Measurements from ENCODE around the gene TMUB2. TPM values are rescaled to one million over a fixed set of nuclear protein-coding genes. Genes with fewer than 3 reads are reported as not detected.
"Not testable (repeated sequence)": the region's sequence is repeated elsewhere in the genome, so short reads cannot be mapped to it uniquely, and the experiment has no call there.

TMUB2 gene
- total RNA-seq (10 to 100 TPM; 52.2 to 53.1 TPM), total RNA-seq (58.9 to 62.5 reads per million in 2 donors)

DNA sequence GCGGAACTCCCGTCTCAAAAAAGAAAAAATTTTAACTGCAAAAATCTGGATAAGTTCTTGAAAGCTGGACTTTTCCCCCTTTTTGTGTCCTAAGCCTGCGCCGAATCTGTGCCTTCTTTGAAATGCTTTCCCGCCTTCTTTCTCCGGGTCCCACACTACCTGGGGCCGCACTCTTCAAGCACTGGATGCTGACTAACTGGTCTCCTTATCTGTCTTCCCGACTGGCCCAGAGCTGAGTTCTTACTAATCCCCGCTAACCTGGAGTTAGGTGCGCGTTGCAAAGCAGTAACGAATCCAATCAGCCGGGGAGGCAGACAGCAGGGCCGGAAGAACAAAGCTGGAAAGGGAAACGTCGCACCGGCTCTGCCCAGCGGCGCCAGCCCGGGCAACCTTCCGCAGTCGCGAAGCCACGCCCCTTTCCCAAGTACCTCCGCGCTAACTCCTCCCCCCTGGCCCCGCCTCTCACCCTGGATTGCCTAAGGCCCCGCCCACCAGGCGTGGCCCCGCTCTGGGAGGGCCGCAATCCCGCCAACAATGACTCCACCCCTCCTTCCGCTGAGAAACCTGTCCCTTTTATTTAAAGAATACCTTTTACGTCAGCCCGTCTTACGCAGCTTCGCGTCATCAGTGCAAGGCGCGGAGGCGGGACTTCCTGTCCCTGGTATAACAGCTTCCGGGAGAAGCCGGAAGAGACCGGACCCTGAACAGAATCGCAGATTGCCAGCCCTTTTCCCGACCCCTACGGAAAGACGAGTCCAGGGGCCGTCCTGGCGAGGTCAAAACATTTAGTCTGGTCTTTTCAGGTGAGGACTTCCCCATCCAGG lies at the start of gene TMUB2:
TMUB2 (plus strand) TSS at position 666 of the 824 bp plus-strand sequence. CDS start 737 bp downstream, outside the sequence.
- Mint-ChIP-seq H3K36me3 (ENCODE audit: low read depth) (peaks cover 7% of the 10 kb centered on the region), H3K4me1 (peaks cover 33% of the 10 kb centered on the region), H3K27ac (peak within 1 kb of the TSS; percentile 98)

DNA sequence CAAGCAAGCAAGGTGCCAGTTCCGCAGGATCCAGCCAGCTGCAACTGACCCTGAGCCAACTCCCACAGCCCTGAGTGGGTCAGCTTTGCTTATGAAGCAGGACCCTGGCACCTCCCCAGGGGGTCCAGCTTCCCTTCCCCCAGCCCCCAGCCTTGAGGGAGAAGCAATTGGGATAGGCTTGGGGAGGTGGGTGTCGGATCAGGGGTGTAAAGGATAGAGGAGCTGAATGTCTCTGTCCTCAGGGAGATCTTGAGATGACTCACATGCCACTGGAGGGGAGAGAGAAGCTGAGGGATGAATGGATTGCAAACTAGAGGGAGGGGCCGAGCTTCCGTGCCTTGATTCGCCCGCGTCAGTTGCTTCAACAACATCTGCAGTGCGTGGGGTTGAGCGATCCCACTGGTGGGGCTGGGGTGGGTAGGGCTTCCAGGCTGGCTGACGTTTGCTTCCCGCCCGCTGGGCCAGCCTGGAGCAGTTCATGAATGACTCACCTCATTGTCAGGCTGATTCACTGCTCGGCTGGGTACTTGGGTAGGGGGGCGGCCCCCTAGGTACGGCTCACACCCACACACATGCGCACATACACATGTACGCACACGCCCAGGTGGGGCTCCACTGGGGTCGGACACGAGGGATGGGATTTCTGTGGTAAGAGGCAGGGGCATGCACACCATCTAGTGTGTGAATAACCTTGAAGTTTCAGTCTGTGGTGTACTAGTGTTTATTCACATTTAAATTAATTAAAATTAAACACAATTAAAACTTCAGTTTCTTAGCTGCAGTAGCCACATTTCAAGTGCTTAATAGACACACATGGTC lies 48.7 kb upstream of the TMUB2 start:
- H3K4me3 Mint-ChIP-seq = no peak overlapping the region
- peak; percentile 31 for ATAC-seq
- no peak overlapping the region for H3K27ac Mint-ChIP-seq
- no peaks in the 10 kb centered on the region for H3K9me3 ChIP-seq (ENCODE audit: control insufficient read depth, low read length, poor library complexity, severe bottlenecking)
- peak in 1 of 3 donors; percentile 44 for DNase-seq
- H3K27me3 Mint-ChIP-seq = peaks cover 11% of the 10 kb centered on the region
- peaks cover 8% of the 10 kb centered on the region for H3K4me1 Mint-ChIP-seq
- H3K36me3 Mint-ChIP-seq (ENCODE audit: low read depth) = no peaks in the 10 kb centered on the region

More for the DNA sequence above, at the start of gene TMUB2:
- no peaks in the 10 kb centered on the region for H3K9me3 ChIP-seq (ENCODE audit: control insufficient read depth, low read length, poor library complexity, severe bottlenecking)
- ATAC-seq (peak; percentile 93), DNase-seq (peak; percentile 99 to 100 (median 100))
- Mint-ChIP-seq H3K4me3 (peak within 1 kb of the TSS; percentile 99), H3K27me3 (no peaks in the 10 kb centered on the region)

DNA sequence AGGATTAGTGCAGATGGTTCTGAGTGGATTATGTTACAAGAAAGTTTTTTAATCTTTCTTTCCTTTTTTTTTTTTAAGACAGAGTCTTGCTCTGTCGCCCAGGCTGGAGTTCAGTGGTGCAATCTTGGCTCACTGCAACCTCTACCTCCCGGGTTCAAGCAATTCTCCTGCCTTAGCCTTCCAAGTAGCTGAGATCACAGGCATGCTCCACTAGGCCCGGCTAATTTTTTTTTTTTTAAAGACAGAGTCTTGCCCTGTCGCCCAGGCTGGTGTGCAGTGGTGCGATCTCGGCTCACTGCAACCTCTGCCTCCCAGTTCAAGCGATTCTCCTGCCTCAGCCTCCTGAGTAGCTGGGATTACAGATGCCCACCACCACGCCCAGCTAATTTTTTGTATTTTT lies 42.9 kb upstream of the TMUB2 start:
- not testable (repeated sequence) for H3K4me3 Mint-ChIP-seq; H3K27me3 Mint-ChIP-seq; H3K9me3 ChIP-seq (ENCODE audit: control insufficient read depth, low read length, poor library complexity, severe bottlenecking); H3K4me1 Mint-ChIP-seq; ATAC-seq; H3K36me3 Mint-ChIP-seq (ENCODE audit: low read depth); H3K27ac Mint-ChIP-seq; DNase-seq

- H3K9me3 ChIP-seq (ENCODE audit: control insufficient read depth, low read length, poor library complexity, severe bottlenecking) = no peaks in the 10 kb centered on the region
- H3K27ac Mint-ChIP-seq = no peak overlapping the region
- peaks cover 8% of the 10 kb centered on the region for H3K4me1 Mint-ChIP-seq
- ATAC-seq = no peak
- peaks cover 2% of the 10 kb centered on the region for H3K36me3 Mint-ChIP-seq (ENCODE audit: low read depth)
- DNase-seq = no peak
- no peak overlapping the region for H3K4me3 Mint-ChIP-seq
- H3K27me3 Mint-ChIP-seq = no peaks in the 10 kb centered on the region
These were observed 41.6 kb upstream of the TMUB2 start for GRCh38 chr17:44144966-44145739.

DNA sequence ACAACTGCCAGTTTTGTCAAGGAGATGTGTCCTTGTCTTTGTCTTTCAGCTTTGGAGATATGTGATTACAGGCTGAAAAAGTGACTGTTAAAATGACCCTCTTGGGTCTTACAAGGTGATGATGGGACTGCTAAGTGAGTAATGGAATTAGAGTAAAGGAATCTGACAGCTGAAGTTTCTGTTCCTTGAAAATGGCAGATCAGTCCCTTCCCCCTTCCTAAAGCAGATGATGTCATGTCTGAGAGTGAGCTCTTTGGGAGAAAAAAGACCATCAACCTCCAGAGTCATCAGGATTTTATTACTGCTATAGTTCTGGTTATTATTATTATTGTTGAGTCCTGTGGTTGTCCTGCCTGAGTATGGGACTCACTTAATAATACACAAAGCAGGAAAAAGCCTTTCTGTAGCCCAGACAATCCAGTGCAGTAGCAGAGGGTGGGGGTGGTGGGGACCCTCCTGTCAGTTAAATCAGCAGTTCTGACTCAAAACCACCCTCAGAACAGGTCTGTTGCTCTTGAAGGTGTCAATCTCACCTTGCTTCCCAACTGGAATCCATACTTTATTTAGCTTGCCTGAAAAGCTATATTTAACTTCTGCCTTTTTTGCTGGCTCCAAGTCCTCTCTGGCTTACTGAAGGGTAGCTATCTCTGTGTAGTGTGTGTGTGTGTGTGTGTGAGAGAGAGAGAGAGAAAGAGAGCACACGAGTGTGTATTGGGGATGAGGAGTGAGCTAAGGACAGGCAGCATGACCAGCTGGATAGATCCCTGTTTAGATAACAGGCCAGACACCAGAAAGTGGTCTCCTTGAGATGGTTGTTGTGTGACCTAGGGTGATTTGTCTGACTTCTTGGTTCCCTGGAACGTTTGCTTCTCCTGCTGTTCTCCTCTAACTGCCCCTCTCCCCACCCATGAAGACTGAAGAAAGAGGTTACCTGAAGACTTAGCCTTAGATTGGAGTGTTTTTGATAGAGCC lies 40.1 kb upstream of the TMUB2 start:
- Mint-ChIP-seq H3K4me1 (peaks cover 8% of the 10 kb centered on the region), H3K36me3 (ENCODE audit: low read depth) (peaks cover 2% of the 10 kb centered on the region), H3K27ac (no peak overlapping the region), H3K4me3 (no peak overlapping the region), H3K27me3 (no peaks in the 10 kb centered on the region)
- no peak for DNase-seq
- H3K9me3 ChIP-seq (ENCODE audit: control insufficient read depth, low read length, poor library complexity, severe bottlenecking) = no peaks in the 10 kb centered on the region
- ATAC-seq = no peak

- no peaks in the 10 kb centered on the region for H3K9me3 ChIP-seq (ENCODE audit: control insufficient read depth, low read length, poor library complexity, severe bottlenecking)
- H3K27me3 Mint-ChIP-seq = no peaks in the 10 kb centered on the region
- no peak for DNase-seq
- ATAC-seq = no peak
- no peak overlapping the region for H3K4me3 Mint-ChIP-seq
- no peak overlapping the region for H3K27ac Mint-ChIP-seq
- H3K4me1 Mint-ChIP-seq = peaks cover 3% of the 10 kb centered on the region
- peaks cover 2% of the 10 kb centered on the region for H3K36me3 Mint-ChIP-seq (ENCODE audit: low read depth)
These were observed 39.0 kb upstream of the TMUB2 start for GRCh38 chr17:44147812-44148211.

GRCh38 chr17:44149066-44149465 lies 37.7 kb upstream of the TMUB2 start:
- ATAC-seq; H3K27ac Mint-ChIP-seq; H3K9me3 ChIP-seq (ENCODE audit: control insufficient read depth, low read length, poor library complexity, severe bottlenecking); H3K4me3 Mint-ChIP-seq; DNase-seq; H3K4me1 Mint-ChIP-seq; H3K36me3 Mint-ChIP-seq (ENCODE audit: low read depth); H3K27me3 Mint-ChIP-seq: not testable (repeated sequence)

DNA sequence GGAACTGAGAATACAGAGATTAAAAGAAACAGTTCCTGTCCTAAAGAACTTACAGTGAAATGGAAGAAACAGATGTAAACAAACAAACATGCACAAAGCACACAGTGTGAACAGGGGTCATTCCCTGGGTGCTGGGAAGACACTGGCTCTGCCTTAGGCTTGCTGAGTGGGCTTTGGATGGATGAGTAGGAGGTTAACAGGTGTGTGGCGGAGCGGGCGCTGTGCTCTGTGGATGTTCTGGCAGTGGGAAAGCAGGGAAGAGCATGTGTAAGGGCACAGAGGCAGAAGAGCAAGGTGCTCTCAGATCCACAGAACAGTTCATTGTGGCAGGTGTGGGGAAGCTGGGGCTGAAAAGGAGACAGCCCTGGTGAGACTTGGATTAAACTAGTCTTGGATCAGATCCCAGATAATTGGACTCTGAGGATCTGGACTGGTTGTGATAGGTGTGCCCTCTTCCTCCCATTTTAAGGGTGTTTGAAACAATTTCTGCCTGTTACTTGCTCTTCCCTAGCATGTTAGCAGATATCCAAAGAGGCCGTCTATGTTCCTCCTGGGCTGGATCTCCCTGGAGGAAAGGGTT lies 36.9 kb upstream of the TMUB2 start:
- Mint-ChIP-seq H3K36me3 (ENCODE audit: low read depth) (peaks cover 2% of the 10 kb centered on the region), H3K4me3 (no peak overlapping the region), H3K4me1 (peaks cover 3% of the 10 kb centered on the region), H3K27me3 (no peaks in the 10 kb centered on the region), H3K27ac (no peak overlapping the region)
- no peak for DNase-seq
- no peaks in the 10 kb centered on the region for H3K9me3 ChIP-seq (ENCODE audit: control insufficient read depth, low read length, poor library complexity, severe bottlenecking)
- ATAC-seq = no peak

DNA sequence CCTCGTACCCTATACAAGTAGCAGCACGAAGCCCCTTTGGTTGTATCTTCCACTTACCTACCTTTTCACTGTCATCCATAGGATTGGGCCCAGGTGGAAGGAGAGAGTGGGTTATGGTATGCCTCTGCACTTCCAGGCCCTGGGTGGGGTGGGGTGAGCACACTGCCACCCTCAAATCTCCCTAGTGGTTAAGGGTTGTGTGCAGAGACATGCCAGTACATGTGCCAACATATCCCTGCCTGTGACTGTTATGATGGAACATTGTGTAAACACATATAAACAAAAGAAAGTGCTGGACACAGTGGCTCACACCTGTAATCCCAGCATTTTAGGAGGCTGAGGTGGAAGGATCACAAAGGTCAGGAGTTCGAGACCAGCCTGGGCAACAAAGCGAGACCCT lies 33.9 kb upstream of the TMUB2 start:
- no peaks in the 10 kb centered on the region for H3K9me3 ChIP-seq (ENCODE audit: control insufficient read depth, low read length, poor library complexity, severe bottlenecking)
- Mint-ChIP-seq H3K4me1 (no peaks in the 10 kb centered on the region), H3K27ac (peak overlapping the region; percentile 24), H3K4me3 (no peak overlapping the region), H3K36me3 (ENCODE audit: low read depth) (peaks cover 2% of the 10 kb centered on the region), H3K27me3 (no peaks in the 10 kb centered on the region)
- no peak for ATAC-seq
- DNase-seq = no peak

DNA sequence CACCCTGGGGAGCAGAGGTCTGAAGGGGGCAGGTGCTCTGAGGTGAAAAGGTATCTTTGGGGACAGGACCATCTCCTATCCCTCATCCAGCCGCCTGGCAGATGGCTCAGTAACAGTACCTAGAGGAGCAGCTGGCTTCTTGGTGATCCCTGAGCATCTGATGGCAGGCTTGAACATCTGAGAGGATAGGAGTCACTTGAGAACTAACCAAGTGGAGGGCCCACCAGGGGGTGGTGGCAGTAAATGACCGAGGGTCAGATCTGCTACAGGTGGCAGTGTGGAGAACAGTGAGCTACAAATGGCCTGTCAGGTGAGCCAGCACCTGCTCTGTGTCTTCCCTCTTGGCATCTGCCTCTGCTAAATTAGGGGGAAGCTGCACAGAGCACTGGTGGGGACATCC lies 31.3 kb upstream of the TMUB2 start:
- no peaks in the 10 kb centered on the region for H3K9me3 ChIP-seq (ENCODE audit: control insufficient read depth, low read length, poor library complexity, severe bottlenecking)
- H3K4me3 Mint-ChIP-seq = no peak overlapping the region
- peaks cover 5% of the 10 kb centered on the region for H3K4me1 Mint-ChIP-seq
- ATAC-seq = no peak
- H3K36me3 Mint-ChIP-seq (ENCODE audit: low read depth) = no peaks in the 10 kb centered on the region
- DNase-seq = no peak
- H3K27me3 Mint-ChIP-seq = no peaks in the 10 kb centered on the region
- H3K27ac Mint-ChIP-seq = no peak overlapping the region

DNA sequence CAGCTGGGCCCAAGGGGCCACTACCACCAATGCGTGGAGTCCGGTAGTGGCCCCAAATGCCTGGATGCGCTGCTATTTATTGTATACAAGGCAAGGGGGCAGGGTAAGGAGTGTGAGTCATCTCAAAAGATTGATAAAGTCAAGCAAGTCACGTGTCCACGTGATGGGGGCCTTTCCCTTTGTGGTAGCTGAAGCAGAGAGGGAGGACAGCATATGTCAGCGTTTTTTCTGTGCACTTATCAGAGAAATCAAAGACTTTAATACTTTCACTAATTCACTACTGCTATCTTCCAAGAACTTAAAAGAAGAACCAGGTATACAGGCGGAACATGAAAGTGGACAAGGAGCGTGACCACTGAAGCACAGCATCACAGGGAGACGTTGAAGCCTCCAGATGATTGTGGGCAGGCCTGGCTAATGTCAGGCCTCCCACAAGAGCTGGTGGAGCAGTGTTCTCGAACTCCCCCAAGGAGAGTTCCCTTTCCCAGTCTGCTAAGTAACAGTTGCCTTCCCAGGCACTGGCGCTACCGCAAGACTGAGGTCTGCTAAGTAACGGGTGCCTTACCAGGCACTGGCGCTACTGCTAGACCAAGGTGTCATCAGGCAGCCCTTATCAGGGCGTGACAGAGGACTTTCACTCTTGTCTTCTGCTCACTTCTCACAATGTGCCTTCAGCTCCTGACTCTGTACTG lies 27.1 kb upstream of the TMUB2 start:
- no peaks in the 10 kb centered on the region for H3K36me3 Mint-ChIP-seq (ENCODE audit: low read depth)
- ATAC-seq (peak; percentile 93), DNase-seq (peak; percentile 29 to 55 (median 36))
- H3K27ac Mint-ChIP-seq = peak overlapping the region; percentile 54
- H3K4me3 Mint-ChIP-seq = peak overlapping the region; percentile 50
- H3K4me1 Mint-ChIP-seq = peaks cover 5% of the 10 kb centered on the region
- no peaks in the 10 kb centered on the region for H3K9me3 ChIP-seq (ENCODE audit: control insufficient read depth, low read length, poor library complexity, severe bottlenecking)
- no peaks in the 10 kb centered on the region for H3K27me3 Mint-ChIP-seq
